H1 (cell line): Measurements from ENCODE around the gene DIP2C. TPM values are rescaled to one million over a fixed set of nuclear protein-coding genes. Genes with fewer than 3 reads are reported as not detected.

ENCODE experiments used
- CTCF ChIA-PET: fragments of 300-600 bp; sonication (Branson Sonifier 250); formaldehyde crosslinking; loops from one replicate; lab custom pipeline; 2021; ENCODE audit not compliant: partially characterized antibody; lab: Charles Lee
- POLR2A ChIA-PET: fragments of 300-600 bp; sonication (Branson Sonifier 250); formaldehyde crosslinking; loops from one replicate; lab custom pipeline; 2021; ENCODE audit warnings: inconsistent platforms; ENCODE audit not compliant: partially characterized antibody; lab: Charles Lee
- DNase-seq, 2 experiments: peaks; one replicate each; pipeline versions ENCODE4 v3.0.0 to v3.0.0-alpha.2; 2010 to 2022; ENCODE audit warnings: low spot score in 2 of 2, low read depth in 1 of 2, mixed read lengths in 1 of 2
- FAIRE-seq: peaks from 2 replicates; lab custom pipeline; 2011; peaks lifted over from hg19 to GRCh38; lab: Jason Lieb, UNC
- H2AFZ ChIP-seq: 2 replicates; pipeline ENCODE4 v1.8.1; 2012; ENCODE audit warnings: low read length, inconsistent platforms
- H2AK5ac ChIP-seq: 2 replicates; pipeline ENCODE4 v1.6.1; 2013; ENCODE audit warnings: low read depth, low read length
- H2BK120ac ChIP-seq: replicated peaks from 2 replicates; pipeline ENCODE3; 2013; ENCODE audit warnings: low read depth, low read length, inconsistent platforms
- H2BK12ac ChIP-seq: 2 replicates; pipeline ENCODE4 v1.6.1; 2013; ENCODE audit warnings: low read depth, low read length
- H2BK15ac ChIP-seq: 2 replicates; pipeline ENCODE4 v1.6.1; 2013; ENCODE audit warnings: low read length
- H2BK20ac ChIP-seq: 2 replicates; pipeline ENCODE4 v1.6.1; 2013; ENCODE audit warnings: low read length
- H2BK5ac ChIP-seq: 2 replicates; pipeline ENCODE4 v1.6.1; 2013; ENCODE audit warnings: low read depth, low read length
- H3K14ac ChIP-seq: 2 replicates; pipeline ENCODE4 v1.6.1; 2013; ENCODE audit warnings: inconsistent platforms; ENCODE audit not compliant: insufficient read length
- H3K18ac ChIP-seq: 2 replicates; pipeline ENCODE4 v1.6.1; 2013; ENCODE audit warnings: low read length; ENCODE audit errors: extremely low read depth
- H3K23ac ChIP-seq: 2 replicates; pipeline ENCODE4 v1.6.1; 2013; ENCODE audit warnings: inconsistent platforms; ENCODE audit not compliant: insufficient read length
- H3K23me2 ChIP-seq: 2 replicates; pipeline ENCODE4 v1.6.1; 2013; ENCODE audit warnings: low read depth, low read length
- H3K27ac ChIP-seq: 2 replicates; pipeline ENCODE4 v1.6.1; 2011; ENCODE audit warnings: low read depth, low read length, inconsistent platforms
- H3K27me3 ChIP-seq, 4 experiments: replicated peaks in 1 of 4; 1 replicate in 1 of 4; 2 replicates in 3 of 4; pipeline versions ENCODE4 v1.6.1 to v1.8.1; 2011 to 2013; ENCODE audit warnings: low read length in 3 of 4, mild to moderate bottlenecking in 3 of 4, inconsistent platforms in 2 of 4, mixed read lengths in 2 of 4, moderate library complexity in 1 of 4; ENCODE audit not compliant: control insufficient read depth in 3 of 4, insufficient read depth in 3 of 4; ENCODE audit errors: extremely low read depth in 1 of 4
- H3K36me3 ChIP-seq, 4 experiments: 2 replicates each; pipeline versions ENCODE4 v1.6.1 to v1.8.1; 2011 to 2013; ENCODE audit warnings: mild to moderate bottlenecking in 4 of 4, low read length in 3 of 4, moderate library complexity in 2 of 4, control low read depth in 1 of 4, inconsistent platforms in 1 of 4; ENCODE audit not compliant: insufficient read depth in 4 of 4, control insufficient read depth in 2 of 4
- H3K4ac ChIP-seq: replicated peaks from 2 replicates; pipeline ENCODE3; 2013; ENCODE audit warnings: low read length, low read depth, mixed read lengths, inconsistent platforms; ENCODE audit not compliant: insufficient read length
- H3K4me1 ChIP-seq, 4 experiments: replicated peaks in 1 of 4; 1 replicate in 1 of 4; 2 replicates in 3 of 4; pipeline versions ENCODE4 v1.6.1 to v1.8.1; 2011 to 2013; ENCODE audit warnings: low read length in 3 of 4, inconsistent platforms in 2 of 4, mixed read lengths in 1 of 4; ENCODE audit not compliant: insufficient read depth in 4 of 4, control insufficient read depth in 3 of 4
- H3K4me2 ChIP-seq, 2 experiments: 2 replicates each; pipeline versions ENCODE4 v1.6.1 to v1.8.1; 2011 to 2013; ENCODE audit warnings: low read depth in 2 of 2, low read length in 2 of 2, control low read depth in 1 of 2, inconsistent platforms in 1 of 2, mild to moderate bottlenecking in 1 of 2; ENCODE audit not compliant: insufficient read depth in 1 of 2
- H3K4me3 ChIP-seq, 4 experiments: fragments of 200-600, 300-600 bp in 1 of 4; sonication (generic), shearing (Covaris generic), sonication (Bioruptor Twin) in 1 of 4; 2 replicates each; pipeline versions ENCODE4 v1.5.1 to v1.8.1; 2011 to 2016; ENCODE audit warnings: low read length in 4 of 4, low read depth in 3 of 4, control low read depth in 2 of 4, inconsistent platforms in 2 of 4, mild to moderate bottlenecking in 2 of 4, mixed read lengths in 1 of 4, moderate library complexity in 1 of 4; ENCODE audit not compliant: insufficient read depth in 2 of 4; ENCODE audit errors: extremely low read depth in 1 of 4
- H3K56ac ChIP-seq: replicated peaks from 2 replicates; pipeline ENCODE3; 2013; ENCODE audit warnings: low read depth, mild to moderate bottlenecking, mixed read lengths, low read length, inconsistent platforms; ENCODE audit not compliant: insufficient read length
- H3K79me1 ChIP-seq: 2 replicates; pipeline ENCODE4 v1.6.1; 2013; ENCODE audit warnings: low read depth, low read length, control low read depth
- H3K79me2 ChIP-seq, 2 experiments: 2 replicates each; pipeline versions ENCODE4 v1.6.1 to v1.8.1; 2012 to 2013; ENCODE audit warnings: low read length in 2 of 2, mild to moderate bottlenecking in 2 of 2, inconsistent platforms in 1 of 2; ENCODE audit not compliant: insufficient read depth in 2 of 2, control insufficient read depth in 1 of 2
- H3K9ac ChIP-seq, 4 experiments: replicated peaks in 1 of 4; 1 replicate in 1 of 4; 2 replicates in 3 of 4; pipeline versions ENCODE4 v1.6.1 to v1.8.1; 2011 to 2013; ENCODE audit warnings: low read depth in 3 of 4, low read length in 3 of 4, control low read depth in 2 of 4, mild to moderate bottlenecking in 2 of 4, moderate library complexity in 2 of 4, inconsistent platforms in 1 of 4; ENCODE audit errors: extremely low read depth in 1 of 4
- H3K9me3 ChIP-seq, 2 experiments: 2 replicates each; pipeline versions ENCODE4 v1.6.1 to v1.8.1; 2012 to 2013; ENCODE audit warnings: mild to moderate bottlenecking in 2 of 2, moderate library complexity in 2 of 2, control low read depth in 1 of 2, inconsistent platforms in 1 of 2, low read depth in 1 of 2, low read length in 1 of 2, mixed read lengths in 1 of 2; ENCODE audit not compliant: insufficient read depth in 2 of 2
- H4K20me1 ChIP-seq, 2 experiments: replicated peaks in 1 of 2; 2 replicates each; pipeline versions ENCODE3 to v1.8.1; 2011 to 2013; ENCODE audit warnings: inconsistent platforms in 2 of 2, low read length in 2 of 2, mild to moderate bottlenecking in 1 of 2; ENCODE audit not compliant: insufficient read depth in 2 of 2, control insufficient read depth in 1 of 2
- H4K5ac ChIP-seq: 2 replicates; pipeline ENCODE4 v1.6.1; 2013; ENCODE audit warnings: low read length, low read depth, mixed read lengths, inconsistent platforms; ENCODE audit not compliant: insufficient read length
- H4K8ac ChIP-seq: 2 replicates; pipeline ENCODE4 v1.8.0; 2013; ENCODE audit warnings: mild to moderate bottlenecking, moderate library complexity, low read length, inconsistent platforms; ENCODE audit not compliant: insufficient read depth; ENCODE audit errors: extremely low read depth
- H4K91ac ChIP-seq: replicated peaks from 2 replicates; pipeline ENCODE3; 2013; ENCODE audit warnings: low read length, mixed read lengths, inconsistent platforms; ENCODE audit not compliant: insufficient read length
- BCL11A ChIP-seq, 2 experiments: IDR thresholded peaks; one replicate each; pipeline ENCODE4 v1.6.1; 2011; ENCODE audit warnings: low read depth in 2 of 2, low read length in 2 of 2, mild to moderate bottlenecking in 2 of 2
- BRCA1 ChIP-seq: IDR thresholded peaks from 2 replicates; pipeline ENCODE4 v1.6.1; 2012; ENCODE audit warnings: low read depth, low read length, improper control_type of control experiment
- CREB1 ChIP-seq: IDR thresholded peaks from 2 replicates; pipeline ENCODE4 v1.6.1; 2012; ENCODE audit warnings: inconsistent platforms
- CTBP2 ChIP-seq: IDR thresholded peaks from 2 replicates; pipeline ENCODE4 v1.7.0; 2011; ENCODE audit warnings: borderline replicate concordance, mild to moderate bottlenecking, moderate library complexity, mixed read lengths, low read length; ENCODE audit not compliant: insufficient read depth, insufficient read length
- EGR1 ChIP-seq: IDR thresholded peaks from 2 replicates; pipeline ENCODE4 v1.6.1; 2011; ENCODE audit warnings: low read depth, low read length, borderline replicate concordance
- KDM4A ChIP-seq: IDR thresholded peaks from one replicate; pipeline ENCODE4 v1.7.1; 2012; ENCODE audit warnings: low read depth, mild to moderate bottlenecking, moderate library complexity, low read length, inconsistent platforms; ENCODE audit not compliant: severe bottlenecking
- KDM5A ChIP-seq: fragments of 200-600 bp; IDR thresholded peaks from 2 replicates; pipeline ENCODE4 v1.7.1; 2012; ENCODE audit warnings: mild to moderate bottlenecking, low read length, inconsistent platforms, mixed read lengths
- POLR2AphosphoS5 ChIP-seq: IDR thresholded peaks from 2 replicates; pipeline ENCODE4 v1.6.1; 2011; ENCODE audit warnings: low read depth, low read length
- POU5F1 ChIP-seq: IDR thresholded peaks from 2 replicates; pipeline ENCODE4 v1.6.1; 2011; ENCODE audit warnings: low read depth, mild to moderate bottlenecking, low read length, moderate library complexity
- RAD21 ChIP-seq, 2 experiments: IDR thresholded peaks in 1 of 2; conservative IDR thresholded peaks in 1 of 2; 2 replicates each; pipeline ENCODE4 v1.6.1; 2011; ENCODE audit warnings: low read depth in 2 of 2, low read length in 2 of 2, improper control_type of control experiment in 1 of 2, inconsistent platforms in 1 of 2, mild to moderate bottlenecking in 1 of 2, moderate library complexity in 1 of 2
- RXRA ChIP-seq: IDR thresholded peaks from 2 replicates; pipeline ENCODE4 v1.6.1; 2011; ENCODE audit warnings: low read depth, mild to moderate bottlenecking, low read length, moderate library complexity; ENCODE audit not compliant: insufficient read depth
- SUZ12 ChIP-seq: fragments of 200-600 bp; sonication (generic); IDR thresholded peaks from 2 replicates; pipeline ENCODE4 v1.6.1; 2012; ENCODE audit warnings: mild to moderate bottlenecking, inconsistent platforms, low read length, moderate library complexity, mixed read lengths
- TCF12 ChIP-seq: IDR thresholded peaks from 2 replicates; pipeline ENCODE4 v1.6.1; 2011; ENCODE audit warnings: low read depth, mild to moderate bottlenecking, low read length
- WGBS, 2 experiments: shearing (Covaris generic) in 1 of 2; methylation state at CpG; one replicate each; pipeline versions ENCODE4 v1.1.6 to v1.1.7; 2013 to 2015; ENCODE audit warnings: low lambda C conversion rate in 2 of 2, mixed read lengths in 2 of 2, inconsistent platforms in 1 of 2, low coverage in 1 of 2, missing lambda C conversion rate in 1 of 2; ENCODE audit not compliant: insufficient replicate concordance in 2 of 2, insufficient coverage in 1 of 2, insufficient read length in 1 of 2; ENCODE audit errors: extremely low coverage in 1 of 2, missing lambda C conversion rate in 1 of 2; 5-methylcytosine and 5-hydroxymethylcytosine counted together
- polyA plus RNA-seq, 7 experiments: library from polyadenylated mRNA; depleted of rRNA in 3 of 7; stranded (reverse) in 5 of 7; unstranded in 2 of 7; fragments of >200 nt in 5 of 7; fragments of 200-250 nt in 2 of 7; gene quantifications; 1 replicate in 5 of 7; 2 replicates in 1 of 7; 4 replicates in 1 of 7; pipeline versions ENCODE4 v1.2.1 to v1.2.3, GENCODE V29; 2011 to 2013; ENCODE audit warnings: missing spikeins in 2 of 7, mixed read lengths in 2 of 7
- total RNA-seq: library from RNA; stranded (reverse); fragmentation: NEBNext Ultra II Directional; extraction: Animal tissue kit (Norgen Biotek cat#: 25700); gene quantifications from 2 replicates; pipeline ENCODE4 v1.2.1, GENCODE V29; 2021
- TF ChIP-seq, protein P1 (sequence below): IDR thresholded peaks from 2 replicates; pipeline ENCODE4 v1.6.1; 2011; ENCODE audit warnings: low read depth, mild to moderate bottlenecking, low read length; ENCODE audit not compliant: insufficient read depth

Gene DIP2C
- total and polyA plus RNA-seq, 2 of the 8 experiments (the other 6 are each of a cell fraction or from before 2014, with no cell fraction given) = 3.8 to 9.3 TPM

DNA sequence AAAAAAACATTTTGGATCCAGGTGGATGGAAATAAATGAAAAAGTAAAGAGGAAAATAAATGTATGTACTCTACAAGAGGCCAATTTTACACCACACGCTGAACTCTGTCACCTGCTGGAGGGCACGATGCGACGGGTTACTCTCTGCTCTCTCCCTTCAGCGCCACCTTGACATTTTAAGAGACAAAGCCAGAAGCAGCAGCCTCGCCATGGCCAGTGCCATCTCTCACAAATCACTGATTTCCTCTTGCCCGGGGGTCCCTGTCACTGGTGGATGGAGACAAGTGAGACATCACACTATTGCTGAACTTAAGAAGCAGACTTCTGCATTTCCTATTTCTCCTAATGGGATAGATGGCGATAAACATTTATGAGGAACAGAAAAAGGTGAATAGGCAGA, 364.2 kb downstream of the DIP2C start:
- POLR2A ChIA-PET = no interaction called here
- Histone ChIP-seq H4K20me1 (peaks cover 0 to 2% of the 10 kb centered on the region in 2 experiments), H3K23ac (no peak overlapping the region), H3K14ac (no peak overlapping the region), H3K79me2 (no peaks in the 10 kb centered on the region), H2BK15ac (no peak overlapping the region), H4K91ac (no peak overlapping the region), H3K27ac (no peak overlapping the region), H2AK5ac (no peak overlapping the region), H3K9me3 (no peaks in the 10 kb centered on the region), H3K4me2 (no peak overlapping the region), H2AFZ (no peak overlapping the region), H3K4me3 (no peak overlapping the region), H3K36me3 (0 out of 8 replicates have a peak, but pooled peaks cover 0 to 3% (median 0%) of the 10 kb centered on the region in 4 experiments), H2BK5ac (no peak overlapping the region), H3K4ac (no peak overlapping the region), H2BK12ac (no peak overlapping the region), H3K18ac (no peak overlapping the region), H2BK20ac (no peak overlapping the region), H4K5ac (no peak overlapping the region), H3K27me3 (no peaks in the 10 kb centered on the region), H3K56ac (no peak overlapping the region), H4K8ac (no peak overlapping the region), H3K23me2 (no peaks in the 10 kb centered on the region), H3K79me1 (no peaks in the 10 kb centered on the region), H2BK120ac (no peak overlapping the region), H3K9ac (no peak overlapping the region; a peak in 1 of 7 replicates), H3K4me1 (peaks cover 0 to 3% (median 0%) of the 10 kb centered on the region in 4 experiments; a peak in 3 of 7 replicates)
- DNase-seq = no peak
- CTCF ChIA-PET = interaction anchor here (1.0 kb wide), 1 partner anchor 46 kb away, joined by 5 read pairs; no protein-coding TSS in a partner anchor
- WGBS, 2 experiments = 92% methylated on average over 8 of the region's 8 CpGs; no CpG with 5 or more reads in 1 of the 2 experiments
- FAIRE-seq = no peak
- TF ChIP-seq POLR2AphosphoS5 (no peak), KDM5A (no peak), POU5F1 (no peak), CTBP2 (no peak), BCL11A (IDR thresholded peaks at IDR 0.05; ENCODE audit: low read depth in 2 of 2, low read length in 2 of 2) (no peak), TCF12 (no peak), RXRA (no peak), CREB1 (no peak), RAD21 (IDR thresholded peaks at IDR 0.05 in 1 of 2, conservative IDR thresholded peaks at IDR 0.05 in 1 of 2; ENCODE audit: low read depth in 2 of 2, low read length in 2 of 2) (no peak), KDM4A (no peak), SUZ12 (no peak), BRCA1 (no peak), EGR1 (no peak)
- TF ChIP-seq, protein P1, sequence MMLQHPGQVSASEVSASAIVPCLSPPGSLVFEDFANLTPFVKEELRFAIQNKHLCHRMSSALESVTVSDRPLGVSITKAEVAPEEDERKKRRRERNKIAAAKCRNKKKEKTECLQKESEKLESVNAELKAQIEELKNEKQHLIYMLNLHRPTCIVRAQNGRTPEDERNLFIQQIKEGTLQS = no peak
